Heart right ventricle (tissue), 16 donors: Measurements from ENCODE around the gene ZNF117. TPM values are rescaled to one million over a fixed set of nuclear protein-coding genes. Genes with fewer than 3 reads are reported as not detected.

Experiments used
- ATAC-seq, 8 donors: fragments of 200-7000 bp; cut with Tn5 transposase; one replicate each; pipeline ENCODE4 v1.9.1; 2020; ENCODE audit warnings: mild to moderate bottlenecking in 8 of 8, moderate library complexity in 8 of 8, moderate number of reproducible peaks in 1 of 8
- DNase-seq, 2 donors: peaks; one replicate each; pipeline ENCODE4 v3.0.0-alpha.2; 2020
- H3K27ac ChIP-seq, 10 donors: fragments of 200-600 bp; sonication (generic) in 2 of 10; one replicate each; pipeline versions ENCODE4 v1.5.0 to v1.8.0; 2020 to 2022; ENCODE audit warnings: mild to moderate bottlenecking in 3 of 10
- H3K27me3 ChIP-seq, 7 donors: fragments of 200-600 bp; one replicate each; pipeline ENCODE4 v1.8.0; 2021 to 2022; ENCODE audit warnings: mild to moderate bottlenecking in 2 of 7
- H3K36me3 ChIP-seq, 9 donors: fragments of 200-600 bp; sonication (generic) in 1 of 9; one replicate each; pipeline versions ENCODE4 v1.5.0 to v1.8.0; 2020 to 2022; ENCODE audit warnings: mild to moderate bottlenecking in 2 of 9
- H3K4me1 ChIP-seq, 9 donors: fragments of 200-600 bp; sonication (generic) in 1 of 9; one replicate each; pipeline versions ENCODE4 v1.5.0 to v1.8.0; 2020 to 2022; ENCODE audit warnings: mild to moderate bottlenecking in 4 of 9
- H3K4me3 ChIP-seq, 10 donors: fragments of 200-600 bp; sonication (generic) in 2 of 10; one replicate each; pipeline versions ENCODE4 v1.5.0 to v1.8.0; 2020 to 2022; ENCODE audit warnings: mild to moderate bottlenecking in 7 of 10, moderate library complexity in 2 of 10
- H3K9me3 ChIP-seq, 11 donors: fragments of 200-600 bp in 10 of 11; sonication (generic) in 2 of 11; one replicate each; pipeline versions ENCODE4 v1.5.0 to v1.8.0; 2013 to 2022; ENCODE audit warnings: mild to moderate bottlenecking in 2 of 11, control low read depth in 1 of 11, moderate library complexity in 1 of 11
- CTCF ChIP-seq, 9 donors: fragments of 200-600 bp; sonication (generic) in 2 of 9; IDR thresholded peaks; one replicate each; pipeline versions ENCODE4 v1.5.0 to v1.8.0; 2021 to 2022; ENCODE audit warnings: antibody characterized with exemption in 9 of 9, mild to moderate bottlenecking in 5 of 9, moderate library complexity in 1 of 9
- WGBS, 2 donors: extraction: QIAGEN DNeasy Blood & Tissue Kit; methylation state at CpG; one replicate each; pipeline ENCODE4 v1.1.7; 2013; ENCODE audit warnings: inconsistent platforms in 1 of 2; 5-methylcytosine and 5-hydroxymethylcytosine counted together
- intact Hi-C, 10 donors: fragments of 100-400 bp; cut with DNase I; formaldehyde crosslinking; loops; one replicate each; pipeline versions ENCODE4 v1.11.1 to v1.14.2; 2022
- polyA plus RNA-seq, 2 donors: library from polyadenylated mRNA; stranded (reverse); fragments of 200-250 nt; gene quantifications; one replicate each; pipeline ENCODE4 v1.2.3, GENCODE V29; 2013
- total RNA-seq, 10 donors: library from RNA; stranded (reverse); fragmentation: NEBNext Ultra II Directional in 3 of 10; extraction: Animal tissue kit (Norgen Biotek cat#: 25700) in 3 of 10; gene quantifications; one replicate each; pipeline versions ENCODE4 v1.2.1 to v1.2.4, GENCODE V29; 2021 to 2023
- donor health status: Arrhythmogenic right ventricular cardiomyopathy.
- donor health status: ischemic (EF 13 %, LVEDD 7.1; RV severe dilation, severe dysfunction).
- donor health status: healthy with polysubstance abuse.
- donor health status: DM: no; HTN: yes; CAD: no.
- donor health status: DM: no; HTN: no; CAD: no.
- donor health status: ischemic (EF 25% LVEDD 6.9; RV normal size, moderate dysfunction).
- donor health status: ischemic (EF 25% LVEDD 5.7; RV mildly dilated, moderate dysfunction).
- donor health status: healthy.
- donor health status: DM: yes; HTN: yes; CAD: no.
- donor health status: Ischemic cardiomyopathy.
- donor health status: ischemic (EF 35%, LVEDD 5.7; RV mildly dilated, moderate dysfunction).
- donor health status: nonischemic (EF 11% LVEDD 7.7; RV severe dilation, severe dysfunction).
- donor health status: DM: yes; HTN: yes; CAD: no.
- donor health status: PGD.
- donor health status: ischemic (EF 29% LVEDD 5.4; RV normal size, mild dysfunction).
- donor health status: nonischemic (EF 23%, LVEDD 6.1; RV moderate dilation, normal function).

The ZNF117 gene
- total and polyA plus RNA-seq, 12 donors = 1.8 to 8.3 (median 3.1) TPM

DNA sequence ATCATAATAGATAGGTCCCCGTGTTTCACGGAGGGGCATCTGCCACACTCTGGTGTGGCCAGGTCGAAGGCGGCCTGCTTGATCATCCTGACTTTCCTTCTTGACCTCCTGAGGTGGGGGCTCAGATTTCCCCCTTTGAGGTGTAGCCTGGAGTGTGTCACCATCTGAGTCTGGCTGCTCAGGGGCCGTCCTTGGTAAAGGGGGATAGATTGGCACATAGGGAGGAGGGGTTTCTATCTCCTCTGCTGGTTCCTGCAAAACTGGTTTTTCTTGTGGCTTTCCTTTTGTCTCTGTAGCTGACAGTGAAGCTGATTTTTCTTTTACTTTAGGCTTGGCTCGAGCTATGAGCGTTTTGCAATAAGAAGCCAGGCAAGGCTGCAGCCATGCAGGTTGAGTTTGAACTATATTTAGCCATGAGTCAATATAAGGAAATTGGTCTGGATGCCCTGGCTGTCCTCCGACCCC, 7.1 kb upstream of the ZNF117 start:
- DNase-seq (no peak), ATAC-seq (peak; percentile 47 to 82 (median 66))
- Histone ChIP-seq H3K4me3 (no peak overlapping the region), H3K27me3 (no peaks in the 10 kb centered on the region), H3K9me3 (peaks cover 0 to 83% (median 0%) of the 10 kb centered on the region in 11 donors), H3K36me3 (peaks cover 0 to 17% (median 2%) of the 10 kb centered on the region in 9 donors), H3K4me1 (peaks cover 0 to 55% (median 24%) of the 10 kb centered on the region in 9 donors), H3K27ac (peak overlapping the region; percentile 24 to 86 (median 66))
- no peak for TF ChIP-seq CTCF (IDR thresholded peaks at IDR 0.05)
- WGBS, 2 donors = 54 to 66% methylated on average over 8 of the region's 8 CpGs
- intact Hi-C loops = loop anchor here in 1 of 10 donors (10.0 kb wide), 1 partner anchor 83 kb away; no protein-coding TSS in a partner anchor

DNA sequence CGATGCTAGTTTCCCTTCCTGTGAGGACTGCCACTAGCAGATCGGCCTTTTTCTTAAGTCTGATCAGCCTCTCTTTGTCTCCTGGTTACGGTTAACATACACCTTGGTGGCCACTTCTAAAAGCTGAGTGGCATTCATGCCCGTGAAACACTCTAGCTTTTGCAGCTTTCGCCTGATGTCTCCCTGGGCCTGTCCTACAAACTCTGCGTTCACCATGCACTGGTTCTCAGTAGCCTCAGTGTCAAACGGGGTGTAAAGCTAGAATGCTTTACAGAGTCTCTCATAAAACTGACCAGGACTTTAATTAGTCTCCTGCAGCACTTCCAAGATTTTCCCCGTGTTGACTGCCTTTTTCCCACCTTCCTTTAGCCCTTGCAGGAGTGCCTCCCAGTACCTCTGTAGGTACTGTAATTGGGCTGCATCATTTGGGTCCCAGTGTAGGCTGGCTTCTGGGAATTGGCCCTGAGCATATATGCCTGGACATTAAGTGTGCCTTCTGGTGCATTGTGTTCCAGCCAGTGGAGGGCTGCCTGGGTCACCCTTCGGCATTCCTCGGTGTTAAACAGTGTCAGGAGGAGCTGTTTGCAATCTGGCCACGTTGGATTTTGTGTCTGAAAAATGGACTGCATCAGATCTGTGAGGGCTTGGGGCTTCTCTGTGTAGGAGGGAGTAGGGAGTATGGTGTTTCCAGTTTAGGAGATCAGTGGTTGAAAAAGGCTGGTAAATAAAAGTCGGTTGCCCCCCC, 6.5 kb upstream of the ZNF117 start:
- peak overlapping the region in 9 of 10 donors; percentile 34 to 86 (median 69) for H3K27ac ChIP-seq
- no peaks in the 10 kb centered on the region for H3K27me3 ChIP-seq
- H3K4me1 ChIP-seq = peaks cover 0 to 49% (median 18%) of the 10 kb centered on the region in 9 donors
- H3K9me3 ChIP-seq = peaks cover 0 to 88% (median 0%) of the 10 kb centered on the region in 11 donors
- intact Hi-C loops = loop anchor here in 1 of 10 donors (10.0 kb wide), 1 partner anchor 83 kb away; no protein-coding TSS in a partner anchor
- WGBS, 2 donors = 86 to 89% methylated on average over 12 of the region's 12 CpGs
- TF ChIP-seq CTCF (IDR thresholded peaks at IDR 0.05) = no peak
- DNase-seq = no peak
- H3K36me3 ChIP-seq = peaks cover 0 to 23% (median 9%) of the 10 kb centered on the region in 9 donors
- H3K4me3 ChIP-seq = no peak overlapping the region
- ATAC-seq = peak in 5 of 8 donors; percentile 23 to 67 (median 36)

- Histone ChIP-seq H3K27ac (no peak overlapping the region), H3K27me3 (no peaks in the 10 kb centered on the region), H3K4me3 (no peak overlapping the region), H3K4me1 (peaks cover 0 to 39% (median 15%) of the 10 kb centered on the region in 9 donors), H3K9me3 (peaks cover 0 to 98% (median 0%) of the 10 kb centered on the region in 11 donors), H3K36me3 (peaks cover 0 to 31% (median 15%) of the 10 kb centered on the region in 9 donors)
- 98 to 100% methylated on average over 2 of the region's 2 CpGs for WGBS, 2 donors
- TF ChIP-seq CTCF (IDR thresholded peaks at IDR 0.05) = no peak
- no peak for ATAC-seq
- intact Hi-C loops = loop anchor here in 1 of 10 donors (10.0 kb wide), 1 partner anchor 82 kb away; no protein-coding TSS in a partner anchor
- no peak for DNase-seq
Measured at GRCh38 chr7:64996305-64996704, 5.5 kb upstream of the ZNF117 start.

- DNase-seq = no peak
- intact Hi-C loops = loop anchor here in 1 of 10 donors (10.0 kb wide), 1 partner anchor 79 kb away; no protein-coding TSS in a partner anchor
- Histone ChIP-seq H3K4me1 (peaks cover 0 to 17% (median 6%) of the 10 kb centered on the region in 9 donors), H3K9me3 (peaks cover 0 to 100% (median 14%) of the 10 kb centered on the region in 11 donors), H3K27ac (no peak overlapping the region), H3K36me3 (peaks cover 0 to 47% (median 14%) of the 10 kb centered on the region in 9 donors), H3K4me3 (no peak overlapping the region), H3K27me3 (no peaks in the 10 kb centered on the region)
- TF ChIP-seq CTCF (IDR thresholded peaks at IDR 0.05) = no peak
- no peak for ATAC-seq
- 97 to 98% methylated on average over 7 of the region's 7 CpGs for WGBS, 2 donors
Measured at GRCh38 chr7:64993901-64994300, 3.1 kb upstream of the ZNF117 start.
